HG03460 (cell line): ENCODE results near the gene CFAP97.
"Not testable (repeated sequence)": the region's sequence is repeated elsewhere in the genome, so short reads cannot be mapped to it uniquely, and the experiment has no call there.

Experiments
- ATAC-seq: cut with Tn5 transposase; IDR thresholded peaks from one replicate; pipeline ENCODE4 v1.9.1; 2021; ENCODE audit not compliant: unreplicated experiment

CFAP97 gene

GRCh38 chr4:185142912-185143600, 60.7 kb downstream of the CFAP97 start, which contains the start of gene SLC25A4:
TSS of gene SLC25A4 (plus strand) at chr4:185143266. CDS start at chr4:185143373, 107 bp downstream.
- ATAC-seq = peak; percentile 95

- no peak for ATAC-seq
Observed at GRCh38 chr4:185142564-185142911, 61.3 kb downstream of the CFAP97 start.

GRCh38 chr4:185141777-185142176, 62.0 kb downstream of the CFAP97 start:
- ATAC-seq = no peak

- no peak for ATAC-seq
Observed at GRCh38 chr4:185139736-185140135, 64.1 kb downstream of the CFAP97 start.

- no peak for ATAC-seq
Observed at GRCh38 chr4:185138161-185138560, 65.6 kb downstream of the CFAP97 start.

GRCh38 chr4:185137233-185137925, 66.4 kb downstream of the CFAP97 start:
- no peak for ATAC-seq

- ATAC-seq = peak; percentile 79
Observed at GRCh38 chr4:185134307-185134869, 69.4 kb downstream of the CFAP97 start.

- peak; percentile 59 for ATAC-seq
Observed at GRCh38 chr4:185128272-185129119, 75.3 kb downstream of the CFAP97 start.

- no peak for ATAC-seq
Observed at GRCh38 chr4:185127021-185127925, 76.5 kb downstream of the CFAP97 start.

GRCh38 chr4:185124006-185124405, 79.8 kb downstream of the CFAP97 start:
- no peak for ATAC-seq

GRCh38 chr4:185122681-185123345, 81.0 kb downstream of the CFAP97 start:
- peak; percentile 52 for ATAC-seq

- ATAC-seq = no peak
Observed at GRCh38 chr4:185120631-185120946, 83.2 kb downstream of the CFAP97 start.

- ATAC-seq = no peak
Observed at GRCh38 chr4:185119927-185120630, 83.7 kb downstream of the CFAP97 start.

GRCh38 chr4:185119467-185119866, 84.3 kb downstream of the CFAP97 start:
- ATAC-seq = not testable (repeated sequence)

- no peak for ATAC-seq
Observed at GRCh38 chr4:185118876-185119275, 84.9 kb downstream of the CFAP97 start.

GRCh38 chr4:185117300-185117934, 86.4 kb downstream of the CFAP97 start:
- ATAC-seq = no peak

- ATAC-seq = no peak
Observed at GRCh38 chr4:185115827-185116232, 88.0 kb downstream of the CFAP97 start.

- no peak for ATAC-seq
Observed at GRCh38 chr4:185113340-185113739, 90.5 kb downstream of the CFAP97 start.

GRCh38 chr4:185112104-185112503, 91.7 kb downstream of the CFAP97 start:
- no peak for ATAC-seq
